ENCODE data around the gene CCDC88B.
"Not testable (repeated sequence)": the region's sequence is repeated elsewhere in the genome, so short reads cannot be mapped to it uniquely, and the experiment has no call there.

Gene CCDC88B

DNA sequence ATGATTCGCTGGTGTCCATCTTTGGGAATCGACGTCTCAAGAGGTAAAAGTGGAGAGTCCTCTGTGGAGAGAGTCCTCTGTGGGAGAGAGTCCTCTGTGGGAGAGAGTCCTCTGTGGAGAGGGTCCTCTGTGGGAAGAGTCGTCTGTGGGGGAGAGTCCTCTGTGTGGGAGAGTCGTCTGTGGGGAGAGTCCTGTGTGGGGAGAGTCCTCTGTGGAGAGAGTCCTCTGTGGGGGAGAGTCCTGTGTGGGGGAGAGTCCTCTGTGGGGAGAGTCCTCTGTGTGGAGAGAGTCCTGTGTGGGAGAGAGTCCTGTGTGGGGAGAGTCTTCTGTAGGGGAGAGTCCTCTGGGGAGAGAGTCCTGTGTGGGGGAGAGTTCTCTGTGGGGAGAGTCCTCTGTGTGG, 19.0 kb upstream of the CCDC88B start:
- DNase-seq (ENCODE audit: low read depth), result no peak

- DNase-seq (ENCODE audit: low read depth), result no peak
These were observed 18.5 kb upstream of the CCDC88B start for GRCh38 chr11:64321533-64321932.

- DNase-seq (ENCODE audit: low read depth), result no peak
These were observed 17.1 kb upstream of the CCDC88B start for GRCh38 chr11:64322925-64323260.

DNA sequence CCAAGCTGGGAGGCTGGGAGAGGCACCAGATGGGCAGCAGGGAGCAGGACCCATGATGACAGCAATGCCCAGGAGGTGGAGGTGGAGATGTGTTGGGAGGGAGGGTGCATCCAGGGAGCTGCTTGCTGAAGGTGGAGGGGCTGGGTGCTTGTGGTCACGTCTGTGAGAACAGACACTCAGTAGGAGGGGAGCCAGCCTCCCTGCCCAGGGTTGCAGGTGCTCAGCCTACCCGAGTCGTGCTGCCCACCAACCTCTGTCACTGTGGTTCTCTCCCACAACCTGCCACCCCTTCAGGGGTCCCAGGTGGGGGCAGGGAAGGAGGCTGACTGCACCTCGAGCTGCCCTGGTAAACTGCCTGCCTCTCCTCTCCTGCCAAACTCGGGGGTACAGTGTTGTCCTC, 16.6 kb upstream of the CCDC88B start:
- DNase-seq (ENCODE audit: low read depth), result no peak

DNA sequence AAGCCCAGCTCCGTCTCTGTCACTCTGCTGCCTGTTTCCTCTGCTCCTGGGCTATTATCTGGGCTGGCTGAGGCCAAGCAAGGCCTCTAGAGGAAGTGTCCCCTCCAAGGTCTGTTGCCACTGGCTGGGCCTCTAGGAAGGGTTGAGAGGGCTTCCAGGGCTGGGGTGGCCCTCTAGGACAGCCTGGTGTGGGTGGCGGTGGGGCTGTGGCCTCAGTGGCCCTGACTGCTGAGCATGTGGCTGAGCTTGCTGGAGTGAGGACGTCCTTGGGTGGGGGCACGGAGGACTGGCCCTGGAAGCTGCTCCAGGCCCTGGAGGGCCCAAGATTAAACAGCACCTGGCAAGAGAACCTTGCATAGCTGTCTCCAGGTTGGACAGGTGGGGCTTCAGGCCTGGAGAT, 16.0 kb upstream of the CCDC88B start:
- DNase-seq (ENCODE audit: low read depth), result not testable (repeated sequence)

GRCh38 chr11:64324692-64325469, 15.1 kb upstream of the CCDC88B start:
- DNase-seq (ENCODE audit: low read depth), result no peak

DNA sequence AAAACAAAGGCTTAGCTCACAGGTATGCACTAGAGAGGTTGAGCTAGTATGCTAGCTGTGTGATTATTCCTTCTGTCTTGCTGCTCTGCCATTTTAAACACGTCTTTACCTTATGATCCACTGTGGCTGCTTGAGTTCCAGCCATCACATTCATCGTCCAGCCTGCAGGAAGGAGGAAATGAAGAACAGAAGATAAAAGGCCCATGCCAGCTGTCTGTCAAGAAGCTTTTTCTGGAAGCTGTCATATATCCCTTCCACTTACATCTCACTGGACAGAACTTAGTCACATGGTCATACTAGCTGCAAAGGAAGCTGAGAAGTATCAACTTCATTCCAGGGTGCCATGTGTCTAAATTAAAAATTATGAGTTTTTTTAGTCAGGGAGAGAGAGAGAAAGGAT, 12.6 kb upstream of the CCDC88B start:
- no peak for DNase-seq (ENCODE audit: low read depth)

DNA sequence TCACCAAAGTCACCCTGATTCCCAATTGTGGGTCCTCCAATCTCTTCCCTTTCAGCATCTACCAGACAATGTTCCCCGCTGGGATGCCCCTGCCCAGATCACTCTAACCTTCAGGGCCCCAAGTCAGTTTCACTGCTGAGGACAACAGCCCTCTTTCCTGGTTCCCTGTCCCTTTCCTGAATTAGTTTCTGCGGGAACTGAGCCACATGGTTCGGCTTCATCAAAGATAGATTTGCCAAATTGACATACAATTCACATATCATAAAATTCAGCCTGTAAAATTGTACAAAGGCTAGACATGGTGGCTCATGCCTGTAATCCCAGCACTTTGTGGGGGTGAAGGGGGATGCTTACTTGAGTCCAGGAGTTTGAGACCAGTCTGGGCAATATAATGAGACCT, 12.0 kb upstream of the CCDC88B start:
- DNase-seq (ENCODE audit: low read depth), result no peak

GRCh38 chr11:64330888-64331287, 9.1 kb upstream of the CCDC88B start:
- no peak for DNase-seq (ENCODE audit: low read depth)

- DNase-seq (ENCODE audit: low read depth), result peak; percentile 91
These were observed 8.2 kb upstream of the CCDC88B start for GRCh38 chr11:64331569-64332371.

GRCh38 chr11:64333556-64333955, 6.4 kb upstream of the CCDC88B start:
- no peak for DNase-seq (ENCODE audit: low read depth)

DNA sequence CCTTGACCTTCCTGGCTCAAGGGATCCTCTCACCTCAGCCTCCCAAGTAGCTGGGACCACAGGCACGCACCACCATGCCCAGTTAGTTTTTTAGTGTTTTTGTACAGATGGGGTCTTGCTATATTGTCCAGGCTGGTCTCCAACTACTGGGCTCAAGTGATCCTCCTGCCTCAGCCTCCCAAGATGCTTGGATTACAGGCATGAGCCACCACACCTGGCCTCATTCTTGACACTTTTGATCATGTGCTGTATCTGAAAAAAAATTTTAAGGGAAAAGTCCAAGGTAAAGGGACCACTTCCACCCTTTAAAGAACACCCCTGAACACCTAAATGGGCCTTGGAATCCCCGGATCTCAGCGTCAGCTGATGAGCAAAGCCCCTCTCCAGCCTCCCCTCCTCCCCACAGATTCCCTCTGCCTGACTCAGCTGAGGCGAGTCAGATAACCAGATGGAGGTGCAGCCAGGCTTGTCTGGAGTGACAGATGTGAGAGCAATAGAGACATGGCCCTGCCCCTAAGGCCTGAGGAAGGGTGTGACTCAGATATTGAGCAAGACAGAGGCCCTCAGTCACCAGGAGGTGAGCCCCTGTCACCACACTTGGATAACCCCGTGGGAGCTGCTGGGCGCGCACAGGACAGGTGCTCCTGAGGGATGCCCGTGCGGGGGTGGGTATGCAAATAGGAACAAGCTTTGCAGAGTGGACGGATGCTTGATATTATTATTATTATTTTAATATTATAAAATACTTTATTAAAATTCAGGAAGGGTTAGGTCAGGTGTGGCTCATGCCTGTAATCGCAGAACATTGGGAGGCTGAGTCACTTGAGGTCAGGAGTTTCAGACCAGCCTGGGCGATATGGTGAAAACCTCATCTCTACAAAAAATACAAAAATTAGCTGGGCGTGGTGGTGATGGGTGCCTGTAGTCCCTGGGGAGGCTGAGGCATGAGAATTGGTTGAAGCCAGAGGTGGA, 5.0 kb upstream of the CCDC88B start:
- peak; percentile 96 for DNase-seq (ENCODE audit: low read depth)

- no peak for DNase-seq (ENCODE audit: low read depth)
These were observed 2.3 kb upstream of the CCDC88B start for GRCh38 chr11:64337538-64338249.

DNA sequence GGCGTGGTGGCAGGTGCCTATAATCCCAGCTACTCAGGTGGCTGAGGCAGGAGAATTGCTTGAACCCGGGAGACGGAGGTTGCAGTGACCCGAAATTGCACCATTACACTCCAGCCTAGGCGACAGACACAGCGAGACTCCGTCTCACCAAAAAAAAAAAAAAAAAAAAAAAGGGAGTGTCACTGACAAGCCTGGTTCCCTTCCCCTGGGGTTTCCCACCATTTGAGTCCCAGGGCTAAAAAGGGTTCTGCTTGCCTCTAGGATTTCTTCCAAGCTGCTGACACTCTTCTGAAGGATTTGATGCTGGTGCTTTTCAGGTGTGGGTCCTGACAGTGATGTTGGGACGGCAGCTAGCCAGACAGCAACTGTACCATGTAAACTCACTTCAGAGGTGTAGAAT, 1.3 kb upstream of the CCDC88B start:
- DNase-seq (ENCODE audit: low read depth), result no peak

- no peak for DNase-seq (ENCODE audit: low read depth)
These were observed 718 bp upstream of the CCDC88B start for GRCh38 chr11:64339286-64339685.

GRCh38 chr11:64340671-64341335, 799 bp downstream of the CCDC88B start:
- DNase-seq (ENCODE audit: low read depth), result no peak

DNA sequence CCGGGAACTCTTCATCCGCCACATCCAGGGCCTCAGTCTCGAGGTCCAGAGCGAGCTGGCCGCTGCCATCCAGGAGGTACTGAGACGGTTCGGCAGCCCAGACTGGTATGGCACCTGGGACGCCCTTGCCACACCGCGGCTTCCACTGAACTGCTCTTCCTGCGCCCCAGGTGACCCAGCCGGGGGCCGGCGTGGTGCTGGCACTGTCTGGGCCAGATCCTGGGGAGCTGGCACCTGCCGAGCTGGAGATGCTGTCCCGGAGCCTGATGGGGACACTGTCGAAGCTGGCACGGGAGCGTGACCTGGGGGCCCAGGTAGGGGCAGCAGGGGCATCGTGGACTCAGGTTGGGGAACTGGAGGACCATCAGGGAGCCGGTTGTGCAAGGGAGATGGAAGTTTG, 1.4 kb downstream of the CCDC88B start:
- no peak for DNase-seq (ENCODE audit: low read depth)

GRCh38 chr11:64341851-64342791, 2.1 kb downstream of the CCDC88B start:
- DNase-seq (ENCODE audit: low read depth), result peak; percentile 89

- no peak for DNase-seq (ENCODE audit: low read depth)
These were observed 3.1 kb downstream of the CCDC88B start for GRCh38 chr11:64342869-64343745.
